HepG2 (cell line): Measurements from ENCODE around the gene PACS1.

Experiments used
- EP300 ChIP-seq, 3 experiments: sonication (generic) in 1 of 3; formaldehyde crosslinking in 1 of 3; IDR thresholded peaks; 2 replicates each; pipeline versions ENCODE4 v1.5.1 to v1.6.1; 2011 to 2020; ENCODE audit warnings: low read depth in 2 of 3, low read length in 2 of 3, borderline replicate concordance in 1 of 3, improper control_type of control experiment in 1 of 3, mild to moderate bottlenecking in 1 of 3, missing genetic modification reagents in 1 of 3, moderate library complexity in 1 of 3
- FOXM1 ChIP-seq: sonication (generic); formaldehyde crosslinking; IDR thresholded peaks from 2 replicates; pipeline ENCODE4 v1.5.0; 2020; ENCODE audit warnings: missing genetic modification reagents
- MEF2D ChIP-seq: sonication (generic); formaldehyde crosslinking; IDR thresholded peaks from 2 replicates; pipeline ENCODE4 v1.5.1; 2020; ENCODE audit warnings: mild to moderate bottlenecking, missing genetic modification reagents
- MYC ChIP-seq: sonication (generic); formaldehyde crosslinking; IDR thresholded peaks from 2 replicates; pipeline ENCODE4 v1.9.0; 2021; ENCODE audit warnings: missing genetic modification reagents, borderline replicate concordance
- RBFOX2 ChIP-seq: fragments of 200-400 bp; formaldehyde crosslinking; IDR thresholded peaks from 2 replicates; pipeline ENCODE4 v1.6.1; 2017; ENCODE audit warnings: low read depth, mild to moderate bottlenecking, low read length
- THAP11 ChIP-seq: IDR thresholded peaks from 2 replicates; pipeline ENCODE4 v1.6.1; 2016; ENCODE audit warnings: missing biosample characterization, missing genetic modification reagents
- ZKSCAN1 ChIP-seq: fragments of 150-350 bp; IDR thresholded peaks from 2 replicates; pipeline ENCODE4 v1.6.1; 2014; ENCODE audit warnings: low read length
- ZMYM3 ChIP-seq: sonication (generic); formaldehyde crosslinking; IDR thresholded peaks from 2 replicates; pipeline ENCODE4 v1.5.1; 2020; ENCODE audit warnings: mild to moderate bottlenecking, missing genetic modification reagents
- TF ChIP-seq, protein P1 (sequence below): sonication (generic); formaldehyde crosslinking; IDR thresholded peaks from 2 replicates; pipeline ENCODE4 v1.5.1; 2020; ENCODE audit warnings: missing genetic modification reagents, mild to moderate bottlenecking, borderline replicate concordance
- TF ChIP-seq, protein P2 (sequence below): sonication (generic); formaldehyde crosslinking; IDR thresholded peaks from 2 replicates; pipeline ENCODE4 v1.5.0; 2020; ENCODE audit warnings: mild to moderate bottlenecking, missing genetic modification reagents, moderate library complexity
- TF ChIP-seq, protein P3 (sequence below): sonication (generic); formaldehyde crosslinking; IDR thresholded peaks from 2 replicates; pipeline ENCODE4 v1.8.0; 2023; ENCODE audit warnings: mild to moderate bottlenecking, missing genetic modification reagents

DNA sequence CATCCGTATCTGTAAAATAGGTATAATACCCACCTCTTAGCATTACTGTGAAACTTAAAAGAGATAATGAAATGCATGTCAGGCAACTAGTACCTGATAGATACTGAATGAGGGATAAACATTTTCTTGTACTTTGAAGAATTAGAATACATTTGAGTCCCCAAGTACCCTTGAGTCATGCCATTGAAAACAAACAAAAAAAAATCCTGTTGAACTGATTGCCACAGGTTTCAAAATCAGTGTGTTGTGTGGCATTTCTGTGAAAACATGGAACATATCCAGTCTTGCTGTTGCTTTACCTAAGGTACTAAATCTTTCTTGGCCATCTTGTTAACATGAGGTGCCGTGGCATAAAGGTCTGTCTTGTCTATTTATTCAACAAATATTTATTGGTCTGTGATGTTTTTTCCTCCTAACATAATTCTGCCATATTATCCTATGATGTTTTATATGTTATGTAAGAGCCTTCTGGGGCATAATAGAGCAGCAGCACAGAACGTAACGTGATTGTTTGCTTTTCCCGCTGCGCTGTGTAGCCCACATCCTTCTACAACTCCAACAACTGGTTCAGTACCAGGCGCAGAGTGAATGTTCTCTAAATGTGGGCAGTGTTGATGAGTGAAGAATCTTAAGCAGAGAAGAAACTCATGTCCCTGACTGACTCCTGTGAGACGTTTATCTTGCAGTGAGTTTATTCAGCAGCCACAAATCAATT is 119.1 kb downstream of the PACS1 start:
- TF ChIP-seq FOXM1 (CRISPR knock-in tag) (no peak), MEF2D (CRISPR knock-in tag) (no peak), THAP11 (CRISPR knock-in tag) (no peak), ZMYM3 (CRISPR knock-in tag) (no peak), MYC (CRISPR knock-in tag) (no peak), EP300 (IDR thresholded peaks at IDR 0.05; ENCODE audit: low read depth in 2 of 2, low read length in 2 of 2) (no peak), EP300 (CRISPR knock-in tag; IDR thresholded peaks at IDR 0.05; ENCODE audit: borderline replicate concordance) (no peak), ZKSCAN1 (no peak), RBFOX2 (no peak)
- TF ChIP-seq, protein P1, sequence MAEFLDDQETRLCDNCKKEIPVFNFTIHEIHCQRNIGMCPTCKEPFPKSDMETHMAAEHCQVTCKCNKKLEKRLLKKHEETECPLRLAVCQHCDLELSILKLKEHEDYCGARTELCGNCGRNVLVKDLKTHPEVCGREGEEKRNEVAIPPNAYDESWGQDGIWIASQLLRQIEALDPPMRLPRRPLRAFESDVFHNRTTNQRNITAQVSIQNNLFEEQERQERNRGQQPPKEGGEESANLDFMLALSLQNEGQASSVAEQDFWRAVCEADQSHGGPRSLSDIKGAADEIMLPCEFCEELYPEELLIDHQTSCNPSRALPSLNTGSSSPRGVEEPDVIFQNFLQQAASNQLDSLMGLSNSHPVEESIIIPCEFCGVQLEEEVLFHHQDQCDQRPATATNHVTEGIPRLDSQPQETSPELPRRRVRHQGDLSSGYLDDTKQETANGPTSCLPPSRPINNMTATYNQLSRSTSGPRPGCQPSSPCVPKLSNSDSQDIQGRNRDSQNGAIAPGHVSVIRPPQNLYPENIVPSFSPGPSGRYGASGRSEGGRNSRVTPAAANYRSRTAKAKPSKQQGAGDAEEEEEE (CRISPR knock-in tag) = no peak
- TF ChIP-seq, protein P2, sequence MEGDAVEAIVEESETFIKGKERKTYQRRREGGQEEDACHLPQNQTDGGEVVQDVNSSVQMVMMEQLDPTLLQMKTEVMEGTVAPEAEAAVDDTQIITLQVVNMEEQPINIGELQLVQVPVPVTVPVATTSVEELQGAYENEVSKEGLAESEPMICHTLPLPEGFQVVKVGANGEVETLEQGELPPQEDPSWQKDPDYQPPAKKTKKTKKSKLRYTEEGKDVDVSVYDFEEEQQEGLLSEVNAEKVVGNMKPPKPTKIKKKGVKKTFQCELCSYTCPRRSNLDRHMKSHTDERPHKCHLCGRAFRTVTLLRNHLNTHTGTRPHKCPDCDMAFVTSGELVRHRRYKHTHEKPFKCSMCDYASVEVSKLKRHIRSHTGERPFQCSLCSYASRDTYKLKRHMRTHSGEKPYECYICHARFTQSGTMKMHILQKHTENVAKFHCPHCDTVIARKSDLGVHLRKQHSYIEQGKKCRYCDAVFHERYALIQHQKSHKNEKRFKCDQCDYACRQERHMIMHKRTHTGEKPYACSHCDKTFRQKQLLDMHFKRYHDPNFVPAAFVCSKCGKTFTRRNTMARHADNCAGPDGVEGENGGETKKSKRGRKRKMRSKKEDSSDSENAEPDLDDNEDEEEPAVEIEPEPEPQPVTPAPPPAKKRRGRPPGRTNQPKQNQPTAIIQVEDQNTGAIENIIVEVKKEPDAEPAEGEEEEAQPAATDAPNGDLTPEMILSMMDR (CRISPR knock-in tag) = no peak
- TF ChIP-seq, protein P3, sequence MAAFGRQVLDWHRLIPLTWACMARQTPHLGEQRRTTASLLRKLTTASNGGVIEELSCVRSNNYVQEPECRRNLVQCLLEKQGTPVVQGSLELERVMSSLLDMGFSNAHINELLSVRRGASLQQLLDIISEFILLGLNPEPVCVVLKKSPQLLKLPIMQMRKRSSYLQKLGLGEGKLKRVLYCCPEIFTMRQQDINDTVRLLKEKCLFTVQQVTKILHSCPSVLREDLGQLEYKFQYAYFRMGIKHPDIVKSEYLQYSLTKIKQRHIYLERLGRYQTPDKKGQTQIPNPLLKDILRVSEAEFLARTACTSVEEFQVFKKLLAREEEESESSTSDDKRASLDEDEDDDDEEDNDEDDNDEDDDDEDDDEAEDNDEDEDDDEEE (CRISPR knock-in tag) = no peak
